A549 treated with CpdA at 1 μM for 4 hours (cell line): ENCODE results near the gene SLC1A6. TPM values are rescaled to one million over a fixed set of nuclear protein-coding genes. Genes with fewer than 3 reads are reported as not detected.

Experiments used
- total RNA-seq: library from RNA; stranded (reverse); fragments of 200-300 nt; extraction: Qiagen RNA extraction; gene quantifications from 5 replicates; pipeline ENCODE4 v1.2.3, GENCODE V29; 2022; ENCODE audit warnings: low read depth

Gene SLC1A6
- total RNA-seq, result not detected in 5 replicates

GRCh38 chr19:14979476-14980255, at the start of gene SLC1A6:
SLC1A6 (minus strand) TSS chr19:14979864; CDS start chr19:14972910, 6,954 bp downstream.

GRCh38 chr19:14941189-14941588, 38.5 kb downstream of the SLC1A6 start, which contains the start of gene OR7C2:
OR7C2 (plus strand) TSS chr19:14941489; CDS start chr19:14941489, 0 bp downstream.

Other genes with a start within 250 kb of the SLC1A6 start
- gene ADGRE2, start 201.3 kb downstream of the SLC1A6 start, total RNA-seq, result 0.40 to 0.87 TPM (median 0.51 TPM) in 5 replicates
- not detected in 5 replicates for gene OR7A5, start 144.7 kb downstream of the SLC1A6 start, total RNA-seq
- gene OR7C1, start 144.7 kb downstream of the SLC1A6 start, total RNA-seq, result not detected in 5 replicates
- gene OR7A10, start 130.9 kb downstream of the SLC1A6 start, total RNA-seq, result not detected in 5 replicates
- not detected in 5 replicates for gene OR7A17, start 93.7 kb downstream of the SLC1A6 start, total RNA-seq
- gene OR7C2, start 38.4 kb downstream of the SLC1A6 start, total RNA-seq, result not detected in 5 replicates
- not detected in 5 replicates for gene CASP14, start 69.6 kb upstream of the SLC1A6 start, total RNA-seq
- not detected in 5 replicates for gene OR1I1, start 102.3 kb upstream of the SLC1A6 start, total RNA-seq
- gene SYDE1, start 127.5 kb upstream of the SLC1A6 start, total RNA-seq, result 13.0 to 17.7 TPM (median 13.8 TPM) in 5 replicates
- 5.9 to 9.0 TPM (median 8.6 TPM) in 5 replicates for gene NOTCH3, start 221.1 kb upstream of the SLC1A6 start, total RNA-seq